Hepatocyte (in vitro differentiated cells): ENCODE results near the gene LGR5.

Experiments
- CTCF ChIP-seq: fragments of 200-600 bp; sonication (generic); IDR thresholded peaks from 2 replicates; pipeline ENCODE4 v1.5.1; 2016; ENCODE audit warnings: antibody characterized with exemption, mild to moderate bottlenecking; ENCODE audit not compliant: poor library complexity
- EZH2 ChIP-seq: fragments of 200-600 bp; sonication (generic); IDR thresholded peaks from 2 replicates; pipeline ENCODE4 v1.6.1; 2016; ENCODE audit warnings: antibody characterized with exemption, mild to moderate bottlenecking, borderline replicate concordance
- EZH2phosphoT487 ChIP-seq: fragments of 200-600 bp; sonication (generic); IDR thresholded peaks from one replicate; pipeline ENCODE4 v1.6.1; 2018; ENCODE audit warnings: antibody characterized with exemption, mild to moderate bottlenecking, low read depth, moderate library complexity; ENCODE audit not compliant: unreplicated experiment, severe bottlenecking

DNA sequence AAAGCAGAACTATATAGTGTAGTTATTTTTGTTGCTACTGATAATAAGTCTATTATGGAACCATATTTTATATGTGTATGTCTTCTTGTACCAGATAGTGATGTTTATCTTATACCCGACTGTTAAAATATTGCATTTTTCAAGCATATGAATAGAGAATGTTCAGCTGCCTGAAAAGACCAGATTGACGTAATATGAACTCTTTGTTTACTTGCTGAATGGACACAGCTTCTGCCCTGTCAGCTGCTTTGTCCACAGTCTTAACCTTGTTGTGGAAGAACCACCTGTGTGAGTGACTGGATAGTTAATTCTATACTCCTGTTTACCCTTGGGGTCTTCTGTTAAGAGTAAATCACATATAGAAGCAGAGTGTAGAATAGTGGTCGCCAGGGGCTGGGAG is 109.3 kb downstream of the LGR5 start:
- TF ChIP-seq CTCF = no peak
- no peak for TF ChIP-seq EZH2phosphoT487
- no peak for TF ChIP-seq EZH2
